Astrocyte (in vitro differentiated cells and primary cell): ENCODE results near the gene POLR2F. TPM values are rescaled to one million over a fixed set of nuclear protein-coding genes. Genes with fewer than 3 reads are reported as not detected.

Experiments used
- DNase-seq: peaks from one replicate; pipeline ENCODE4 v3.0.0-alpha.2; 2010; ENCODE audit warnings: low read depth
- FAIRE-seq: peaks from 2 replicates; lab custom pipeline; 2011; peaks lifted over from hg19 to GRCh38; lab: Jason Lieb, UNC
- H2AFZ ChIP-seq: 2 replicates; pipeline ENCODE4 v1.6.0; 2012; ENCODE audit warnings: low read depth, low read length, inconsistent platforms
- H3K27ac ChIP-seq: 2 replicates; pipeline ENCODE4 v1.5.1; 2011; ENCODE audit warnings: low read depth, low read length, inconsistent platforms
- H3K27me3 ChIP-seq: 2 replicates; pipeline ENCODE4 v1.6.0; 2011; ENCODE audit warnings: low read length, inconsistent platforms; ENCODE audit not compliant: insufficient read depth
- H3K36me3 ChIP-seq: 2 replicates; pipeline ENCODE4 v1.5.1; 2011; ENCODE audit warnings: low read length, inconsistent platforms; ENCODE audit not compliant: insufficient read depth
- H3K4me1 ChIP-seq: 2 replicates; pipeline ENCODE4 v1.5.1; 2011; ENCODE audit warnings: low read length, inconsistent platforms; ENCODE audit not compliant: insufficient read depth
- H3K4me2 ChIP-seq: 2 replicates; pipeline ENCODE4 v1.6.0; 2012; ENCODE audit warnings: low read length, inconsistent platforms
- H3K4me3 ChIP-seq: 2 replicates; pipeline ENCODE4 v1.5.1; 2011; ENCODE audit warnings: low read depth, mild to moderate bottlenecking, low read length, inconsistent platforms; ENCODE audit not compliant: insufficient read depth
- H3K79me2 ChIP-seq: 2 replicates; pipeline ENCODE4 v1.6.0; 2012; ENCODE audit warnings: mild to moderate bottlenecking, low read length, inconsistent platforms; ENCODE audit not compliant: insufficient read depth
- H3K9ac ChIP-seq: 2 replicates; pipeline ENCODE4 v1.6.0; 2012; ENCODE audit warnings: mild to moderate bottlenecking, low read length, inconsistent platforms
- H3K9me3 ChIP-seq: 2 replicates; pipeline ENCODE4 v1.5.1; 2012; ENCODE audit warnings: low read depth, mild to moderate bottlenecking, low read length, inconsistent platforms; ENCODE audit not compliant: insufficient read depth
- H4K20me1 ChIP-seq: 2 replicates; pipeline ENCODE4 v1.6.0; 2012; ENCODE audit warnings: low read length, inconsistent platforms; ENCODE audit not compliant: insufficient read depth
- H3K27ac Mint-ChIP-seq: one replicate; pipeline ENCODE4 v1.8.0; 2021; ENCODE audit warnings: mild to moderate bottlenecking, mixed read lengths; ENCODE audit not compliant: unreplicated experiment
- H3K27me3 Mint-ChIP-seq: one replicate; pipeline ENCODE4 v1.8.0; 2021; ENCODE audit warnings: low read depth, mixed read lengths; ENCODE audit not compliant: unreplicated experiment
- H3K36me3 Mint-ChIP-seq: one replicate; pipeline ENCODE4 v1.8.0; 2021; ENCODE audit warnings: low read depth, mixed read lengths; ENCODE audit not compliant: unreplicated experiment
- H3K4me1 Mint-ChIP-seq: one replicate; pipeline ENCODE4 v1.8.0; 2021; ENCODE audit warnings: low read depth, mixed read lengths; ENCODE audit not compliant: unreplicated experiment
- H3K4me3 Mint-ChIP-seq: one replicate; pipeline ENCODE4 v1.8.0; 2021; ENCODE audit warnings: mild to moderate bottlenecking, moderate library complexity, mixed read lengths; ENCODE audit not compliant: unreplicated experiment
- H3K9me3 Mint-ChIP-seq: one replicate; pipeline ENCODE4 v1.8.0; 2021; ENCODE audit warnings: mild to moderate bottlenecking, mixed read lengths; ENCODE audit not compliant: unreplicated experiment
- EZH2 ChIP-seq: IDR thresholded peaks from 2 replicates; pipeline ENCODE4 v1.6.1; 2012; ENCODE audit warnings: mild to moderate bottlenecking, low read length, inconsistent platforms; ENCODE audit not compliant: insufficient read depth
- total RNA-seq: library from RNA; stranded (reverse); gene quantifications from 2 replicates; pipeline ENCODE4 v1.2.1, GENCODE V29; 2021
- TF ChIP-seq, protein P1 (sequence below): IDR thresholded peaks from 2 replicates; pipeline ENCODE4 v1.5.1; 2011; ENCODE audit warnings: low read depth, mild to moderate bottlenecking, inconsistent platforms, low read length, moderate library complexity; ENCODE audit not compliant: insufficient read depth

Gene POLR2F
- total RNA-seq, 1 donor from 2014 or later: 149 TPM

DNA sequence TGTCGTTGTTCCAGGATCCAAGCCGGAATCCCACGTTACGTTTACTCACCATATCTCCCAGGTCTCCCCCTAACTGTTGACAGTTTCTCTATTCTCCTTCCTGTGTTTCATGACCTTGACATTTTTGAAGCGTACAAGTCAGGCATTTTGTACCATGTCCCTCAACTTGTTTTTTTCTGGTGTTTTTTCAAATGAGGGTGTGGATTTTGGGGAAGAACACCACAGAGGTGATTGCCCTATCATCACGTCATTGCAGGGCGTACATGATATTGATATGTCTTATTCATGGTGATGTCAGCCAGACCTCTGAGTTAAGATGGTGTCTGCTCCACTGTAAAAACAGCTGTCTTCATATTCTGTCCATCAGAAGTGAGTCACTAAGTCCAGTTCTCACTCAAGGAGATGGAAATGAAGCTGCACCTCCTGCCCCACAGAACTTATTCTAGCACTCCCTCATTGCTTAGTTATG lies 59.1 kb downstream of the POLR2F start:
- TF ChIP-seq EZH2: no peak
- TF ChIP-seq, protein P1, sequence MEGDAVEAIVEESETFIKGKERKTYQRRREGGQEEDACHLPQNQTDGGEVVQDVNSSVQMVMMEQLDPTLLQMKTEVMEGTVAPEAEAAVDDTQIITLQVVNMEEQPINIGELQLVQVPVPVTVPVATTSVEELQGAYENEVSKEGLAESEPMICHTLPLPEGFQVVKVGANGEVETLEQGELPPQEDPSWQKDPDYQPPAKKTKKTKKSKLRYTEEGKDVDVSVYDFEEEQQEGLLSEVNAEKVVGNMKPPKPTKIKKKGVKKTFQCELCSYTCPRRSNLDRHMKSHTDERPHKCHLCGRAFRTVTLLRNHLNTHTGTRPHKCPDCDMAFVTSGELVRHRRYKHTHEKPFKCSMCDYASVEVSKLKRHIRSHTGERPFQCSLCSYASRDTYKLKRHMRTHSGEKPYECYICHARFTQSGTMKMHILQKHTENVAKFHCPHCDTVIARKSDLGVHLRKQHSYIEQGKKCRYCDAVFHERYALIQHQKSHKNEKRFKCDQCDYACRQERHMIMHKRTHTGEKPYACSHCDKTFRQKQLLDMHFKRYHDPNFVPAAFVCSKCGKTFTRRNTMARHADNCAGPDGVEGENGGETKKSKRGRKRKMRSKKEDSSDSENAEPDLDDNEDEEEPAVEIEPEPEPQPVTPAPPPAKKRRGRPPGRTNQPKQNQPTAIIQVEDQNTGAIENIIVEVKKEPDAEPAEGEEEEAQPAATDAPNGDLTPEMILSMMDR: no peak
- no peak for FAIRE-seq

GRCh38 chr22:38014083-38014482 lies 60.6 kb downstream of the POLR2F start:
- DNase-seq (no peak), FAIRE-seq (no peak)
- H3K79me2 ChIP-seq: no peaks in the 10 kb centered on the region
- no peak overlapping the region for H3K27ac ChIP-seq
- H3K4me1 ChIP-seq: peaks cover 16% of the 10 kb centered on the region
- H3K9ac ChIP-seq: no peak overlapping the region
- no peaks in the 10 kb centered on the region for H3K9me3 ChIP-seq
- H3K27ac Mint-ChIP-seq: no peak overlapping the region
- TF ChIP-seq EZH2: no peak
- TF ChIP-seq, protein P1: no peak
- no peaks in the 10 kb centered on the region for H3K36me3 ChIP-seq
- no peak overlapping the region for H3K4me3 ChIP-seq
- peaks cover 4% of the 10 kb centered on the region for H3K36me3 Mint-ChIP-seq
- peaks cover 10% of the 10 kb centered on the region for H3K4me1 Mint-ChIP-seq
- H4K20me1 ChIP-seq: no peaks in the 10 kb centered on the region
- no peak overlapping the region for H2AFZ ChIP-seq
- H3K27me3 ChIP-seq: no peaks in the 10 kb centered on the region
- H3K27me3 Mint-ChIP-seq: peaks cover 4% of the 10 kb centered on the region
- no peak overlapping the region for H3K4me3 Mint-ChIP-seq
- H3K9me3 Mint-ChIP-seq: no peaks in the 10 kb centered on the region
- H3K4me2 ChIP-seq: no peak overlapping the region

More for the DNA sequence above, 59.1 kb downstream of the POLR2F start:
- Histone ChIP-seq H3K9ac (no peak overlapping the region), H3K4me1 (peaks cover 15% of the 10 kb centered on the region), H3K9me3 (no peaks in the 10 kb centered on the region), H4K20me1 (no peaks in the 10 kb centered on the region), H3K4me3 (peak overlapping the region; percentile 2), H2AFZ (peak overlapping the region; percentile 23), H3K4me2 (peak overlapping the region; percentile 45), H3K27me3 (no peaks in the 10 kb centered on the region), H3K36me3 (no peaks in the 10 kb centered on the region), H3K27ac (no peak overlapping the region), H3K79me2 (no peaks in the 10 kb centered on the region)
- H3K36me3 Mint-ChIP-seq: peaks cover 2% of the 10 kb centered on the region
- peak overlapping the region; percentile 54 for H3K27ac Mint-ChIP-seq
- DNase-seq: peak; percentile 58
- H3K4me3 Mint-ChIP-seq: no peak overlapping the region
- H3K27me3 Mint-ChIP-seq: no peaks in the 10 kb centered on the region
- H3K4me1 Mint-ChIP-seq: peaks cover 9% of the 10 kb centered on the region
- H3K9me3 Mint-ChIP-seq: no peaks in the 10 kb centered on the region
